Lung (tissue), 12 donors: ENCODE results near the gene NCAN. TPM values are rescaled to one million over a fixed set of nuclear protein-coding genes. Genes with fewer than 3 reads are reported as not detected.

Source experiments
- ATAC-seq: fragments of 200-7000 bp; cut with Tn5 transposase; one replicate; pipeline ENCODE4 v1.9.1; 2020; ENCODE audit warnings: moderate number of reproducible peaks; ENCODE audit not compliant: insufficient read depth, low FRiP score
- DNase-seq, 3 donors: peaks; one replicate each; pipeline ENCODE4 v3.0.0-alpha.2; 2013 to 2017
- H3K27ac ChIP-seq, 2 donors: one replicate each; pipeline ENCODE4 v1.5.1; 2013; ENCODE audit warnings: mild to moderate bottlenecking in 2 of 2, moderate library complexity in 2 of 2, control low read depth in 1 of 2, inconsistent platforms in 1 of 2, low read depth in 1 of 2, low read length in 1 of 2
- H3K27me3 ChIP-seq, 3 donors: one replicate each; pipeline ENCODE4 v1.5.1; 2013; ENCODE audit warnings: low read length in 2 of 3; ENCODE audit not compliant: control insufficient read depth in 3 of 3, insufficient read depth in 3 of 3
- H3K36me3 ChIP-seq, 4 donors: one replicate each; pipeline ENCODE4 v1.5.1; 2013; ENCODE audit warnings: low read length in 4 of 4, mild to moderate bottlenecking in 1 of 4, moderate library complexity in 1 of 4; ENCODE audit not compliant: control insufficient read depth in 4 of 4, insufficient read depth in 4 of 4
- H3K4me1 ChIP-seq, 5 donors: one replicate each; pipeline ENCODE4 v1.5.1; 2013; ENCODE audit warnings: low read length in 5 of 5, mild to moderate bottlenecking in 2 of 5, moderate library complexity in 1 of 5; ENCODE audit not compliant: control insufficient read depth in 5 of 5, insufficient read depth in 5 of 5
- H3K4me3 ChIP-seq: one replicate; pipeline ENCODE4 v1.5.1; 2013; ENCODE audit warnings: mild to moderate bottlenecking, control low read depth, moderate library complexity
- H3K9ac ChIP-seq, 2 donors: one replicate each; pipeline ENCODE4 v1.5.1; 2013; ENCODE audit warnings: low read length in 2 of 2, control low read depth in 1 of 2; ENCODE audit not compliant: insufficient read depth in 1 of 2
- H3K9me3 ChIP-seq, 4 donors: one replicate each; pipeline ENCODE4 v1.5.1; 2013; ENCODE audit warnings: low read length in 3 of 4, mild to moderate bottlenecking in 1 of 4, moderate library complexity in 1 of 4; ENCODE audit not compliant: control insufficient read depth in 4 of 4, insufficient read depth in 3 of 4
- WGBS, 2 donors: extraction: QIAGEN DNeasy Blood & Tissue Kit; methylation state at CpG; one replicate each; pipeline ENCODE4 v1.1.7; 2013; 5-methylcytosine and 5-hydroxymethylcytosine counted together
- polyA plus RNA-seq, 2 donors: library from polyadenylated mRNA; stranded (reverse); fragments of 200-250 nt; gene quantifications; one replicate each; pipeline ENCODE4 v1.2.1, GENCODE V29; 2013
- total RNA-seq, 2 donors: library from RNA; depleted of rRNA in 1 of 2; stranded (reverse); fragments of >200 nt in 1 of 2; gene quantifications; one replicate each; pipeline ENCODE4 v1.2.1, GENCODE V29; 2014 to 2021
- TF ChIP-seq, protein P1 (sequence below): IDR thresholded peaks from 2 replicates; pipeline ENCODE4 v1.5.1; 2012; ENCODE audit warnings: mild to moderate bottlenecking; ENCODE audit errors: control extremely low read depth, extremely low read depth
- donor health status: control.
- donor health status: control.
- donor health status: Bipolar disorder and iron deficiency.
- donor health status: healthy.
- donor health status: DM: yes; HTN: yes; CAD: no.

NCAN gene
- total and polyA plus RNA-seq, 4 donors = 0.01 to 0.06 (median 0.03) TPM; not detected in 1

DNA sequence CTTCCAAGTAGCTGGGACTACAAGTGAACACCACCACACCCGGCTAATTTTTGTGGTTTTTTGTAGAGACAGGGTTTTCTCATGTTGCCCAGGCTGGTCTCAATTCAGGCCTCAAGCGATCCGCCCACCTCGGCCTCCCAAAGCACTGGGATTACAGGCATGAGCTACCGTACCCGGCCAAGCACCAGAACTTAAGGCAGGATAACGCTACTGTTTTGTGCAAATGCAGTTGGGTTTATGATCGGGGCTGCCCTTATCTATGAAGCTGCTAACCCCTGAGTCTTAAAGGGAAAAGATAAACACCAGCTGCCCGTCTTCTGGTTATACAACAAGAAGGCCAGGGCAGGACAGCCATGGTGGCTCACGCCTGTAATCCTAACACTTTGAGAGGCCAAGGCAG is 73.9 kb downstream of the NCAN start:
- Histone ChIP-seq H3K4me3 (no peak overlapping the region), H3K9ac (no peak overlapping the region), H3K27ac (no peak overlapping the region), H3K9me3 (peaks cover 0 to 2% (median 0%) of the 10 kb centered on the region in 4 donors), H3K27me3 (no peaks in the 10 kb centered on the region), H3K36me3 (peaks cover 0 to 44% (median 27%) of the 10 kb centered on the region in 4 donors), H3K4me1 (no peaks in the 10 kb centered on the region)
- TF ChIP-seq, protein P1, sequence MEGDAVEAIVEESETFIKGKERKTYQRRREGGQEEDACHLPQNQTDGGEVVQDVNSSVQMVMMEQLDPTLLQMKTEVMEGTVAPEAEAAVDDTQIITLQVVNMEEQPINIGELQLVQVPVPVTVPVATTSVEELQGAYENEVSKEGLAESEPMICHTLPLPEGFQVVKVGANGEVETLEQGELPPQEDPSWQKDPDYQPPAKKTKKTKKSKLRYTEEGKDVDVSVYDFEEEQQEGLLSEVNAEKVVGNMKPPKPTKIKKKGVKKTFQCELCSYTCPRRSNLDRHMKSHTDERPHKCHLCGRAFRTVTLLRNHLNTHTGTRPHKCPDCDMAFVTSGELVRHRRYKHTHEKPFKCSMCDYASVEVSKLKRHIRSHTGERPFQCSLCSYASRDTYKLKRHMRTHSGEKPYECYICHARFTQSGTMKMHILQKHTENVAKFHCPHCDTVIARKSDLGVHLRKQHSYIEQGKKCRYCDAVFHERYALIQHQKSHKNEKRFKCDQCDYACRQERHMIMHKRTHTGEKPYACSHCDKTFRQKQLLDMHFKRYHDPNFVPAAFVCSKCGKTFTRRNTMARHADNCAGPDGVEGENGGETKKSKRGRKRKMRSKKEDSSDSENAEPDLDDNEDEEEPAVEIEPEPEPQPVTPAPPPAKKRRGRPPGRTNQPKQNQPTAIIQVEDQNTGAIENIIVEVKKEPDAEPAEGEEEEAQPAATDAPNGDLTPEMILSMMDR = no peak
- ATAC-seq (no peak), DNase-seq (no peak)
- WGBS, 2 donors = 97% methylated on average over 10 of the region's 10 CpGs

DNA sequence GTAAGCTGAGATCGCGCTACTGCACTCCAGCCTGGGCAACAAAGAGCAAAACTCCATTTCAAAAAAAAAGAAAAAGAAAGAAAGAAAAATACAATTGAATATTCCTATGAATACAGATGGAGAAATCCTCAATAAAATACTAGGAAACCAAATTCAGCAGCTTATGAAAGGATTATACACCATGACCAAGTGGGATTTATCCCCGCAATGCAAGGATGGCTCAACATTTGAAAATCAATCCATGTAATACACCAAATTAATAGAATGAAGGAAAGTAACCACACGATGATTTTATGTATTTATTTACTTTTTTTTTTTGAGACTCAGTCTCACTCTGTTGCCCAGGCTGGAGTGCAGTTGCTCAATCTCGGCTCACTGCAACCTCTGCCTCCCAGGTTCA is 80.8 kb downstream of the NCAN start:
- Histone ChIP-seq H3K9ac (no peak overlapping the region), H3K36me3 (peaks cover 6 to 46% (median 33%) of the 10 kb centered on the region in 4 donors), H3K4me3 (no peak overlapping the region), H3K27ac (no peak overlapping the region), H3K4me1 (no peaks in the 10 kb centered on the region), H3K9me3 (peaks cover 0 to 4% (median under 1%) of the 10 kb centered on the region in 4 donors), H3K27me3 (no peaks in the 10 kb centered on the region)
- TF ChIP-seq, protein P1 = no peak
- DNase-seq (no peak), ATAC-seq (no peak)
- 96 to 99% methylated on average over 5 of the region's 5 CpGs for WGBS, 2 donors

DNA sequence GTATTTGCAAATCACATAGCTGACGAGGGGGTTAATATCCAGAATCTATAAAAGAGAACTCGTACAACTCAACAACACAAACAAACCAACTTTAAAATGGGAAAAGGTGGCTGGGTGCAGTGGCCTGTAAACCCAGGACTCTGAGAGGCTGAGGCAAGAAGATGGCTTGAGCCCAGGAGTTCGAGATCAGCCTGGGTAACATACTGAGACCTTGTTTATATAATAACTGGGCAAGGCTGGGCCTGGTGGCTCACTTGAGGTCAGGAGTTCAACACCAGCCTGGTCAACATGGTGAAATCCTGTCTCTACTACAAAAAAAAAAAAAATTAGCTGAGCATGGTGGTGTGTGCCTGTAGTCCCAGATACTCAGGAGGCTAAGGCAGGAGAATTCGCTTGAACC is 83.2 kb downstream of the NCAN start:
- no peak overlapping the region for H3K27ac ChIP-seq
- ATAC-seq (no peak), DNase-seq (no peak)
- TF ChIP-seq, protein P1 = no peak
- peaks cover 6 to 34% (median 29%) of the 10 kb centered on the region in 4 donors for H3K36me3 ChIP-seq
- H3K4me1 ChIP-seq = no peaks in the 10 kb centered on the region
- no peak overlapping the region for H3K4me3 ChIP-seq
- WGBS, 2 donors = 92 to 98% methylated on average over 4 of the region's 4 CpGs
- no peak overlapping the region for H3K9ac ChIP-seq
- peaks cover 0 to 4% (median under 1%) of the 10 kb centered on the region in 4 donors for H3K9me3 ChIP-seq
- H3K27me3 ChIP-seq = no peaks in the 10 kb centered on the region
